ENCODE results near the gene HS6ST3. TPM values are rescaled to one million over a fixed set of nuclear protein-coding genes. Genes with fewer than 3 reads are reported as not detected.

The HS6ST3 gene
- total RNA-seq, 4 donors from 2014 or later, result 0.16 to 0.27 TPM; not detected in 2

- no peak for DNase-seq
- in situ Hi-C loops (cut with MboI; ENCODE audit: low pct_ligation_motif_present in 1 of 4, low pct_unique_long_range_greater_than_20kb in 1 of 4, low sequenced_read_pairs in 3 of 4) (no loop called here), intact Hi-C loops (cut with DNase I; ENCODE audit: low total_unique reads) (no loop called here)
- no peaks in the 10 kb centered on the region for H3K27me3 ChIP-seq
- H3K9me3 ChIP-seq, result no peaks in the 10 kb centered on the region
- H3K36me3 ChIP-seq, result no peaks in the 10 kb centered on the region
- no peak overlapping the region for H3K27ac ChIP-seq
- no peak overlapping the region for H3K4me3 ChIP-seq
- TF ChIP-seq POLR2AphosphoS5 (IDR thresholded peaks at IDR 0.05) (no peak), CTCF (IDR thresholded peaks at IDR 0.05) (no peak), POLR2A (IDR thresholded peaks at IDR 0.05) (no peak), EP300 (IDR thresholded peaks at IDR 0.05; ENCODE audit: low read depth) (no peak)
- WGBS, 2 donors (ENCODE audit: low coverage in 1 of 2), result 81 to 93% methylated on average over 3 of the region's 3 CpGs
- H3K4me1 ChIP-seq, result no peaks in the 10 kb centered on the region
These were observed 617.2 kb downstream of the HS6ST3 start for GRCh38 chr13:96707146-96707545.

- no peaks in the 10 kb centered on the region for H3K36me3 ChIP-seq
- H3K9me3 ChIP-seq, result no peaks in the 10 kb centered on the region
- H3K27me3 ChIP-seq, result no peaks in the 10 kb centered on the region
- WGBS, 2 donors (ENCODE audit: low coverage in 1 of 2), result 88% methylated on average over 3 of the region's 3 CpGs; no CpG with 5 or more reads in 1 of the 2 donors
- intact Hi-C loops (cut with DNase I; ENCODE audit: low total_unique reads) (no loop called here), in situ Hi-C loops (cut with MboI; ENCODE audit: low pct_ligation_motif_present in 1 of 4, low pct_unique_long_range_greater_than_20kb in 1 of 4, low sequenced_read_pairs in 3 of 4) (no loop called here)
- TF ChIP-seq EP300 (IDR thresholded peaks at IDR 0.05; ENCODE audit: low read depth) (no peak), POLR2AphosphoS5 (IDR thresholded peaks at IDR 0.05) (no peak), CTCF (IDR thresholded peaks at IDR 0.05) (no peak), POLR2A (IDR thresholded peaks at IDR 0.05) (no peak)
- DNase-seq, result no peak
- H3K27ac ChIP-seq, result no peak overlapping the region
- H3K4me1 ChIP-seq, result no peaks in the 10 kb centered on the region
- no peak overlapping the region for H3K4me3 ChIP-seq
These were observed 620.4 kb downstream of the HS6ST3 start for GRCh38 chr13:96710166-96710862.

GRCh38 chr13:96720446-96720845 lies 630.5 kb downstream of the HS6ST3 start:
- Histone ChIP-seq H3K27ac (no peak overlapping the region), H3K9me3 (no peaks in the 10 kb centered on the region), H3K4me3 (no peak overlapping the region), H3K4me1 (no peaks in the 10 kb centered on the region), H3K27me3 (no peaks in the 10 kb centered on the region), H3K36me3 (no peaks in the 10 kb centered on the region)
- WGBS, 2 donors (ENCODE audit: low coverage in 1 of 2), result 86 to 92% methylated on average over 4 of the region's 4 CpGs
- DNase-seq, result no peak
- no peak for TF ChIP-seq POLR2A (IDR thresholded peaks at IDR 0.05)
- TF ChIP-seq EP300 (IDR thresholded peaks at IDR 0.05; ENCODE audit: low read depth), result no peak
- TF ChIP-seq CTCF (IDR thresholded peaks at IDR 0.05), result no peak
- no peak for TF ChIP-seq POLR2AphosphoS5 (IDR thresholded peaks at IDR 0.05)
- intact Hi-C loops (cut with DNase I; ENCODE audit: low total_unique reads), result no loop called here
- in situ Hi-C loops (cut with MboI; ENCODE audit: low pct_ligation_motif_present in 1 of 4, low pct_unique_long_range_greater_than_20kb in 1 of 4, low sequenced_read_pairs in 3 of 4), result no loop called here

- no peaks in the 10 kb centered on the region for H3K36me3 ChIP-seq
- intact Hi-C loops (cut with DNase I; ENCODE audit: low total_unique reads), result no loop called here
- H3K4me3 ChIP-seq, result no peak overlapping the region
- H3K9me3 ChIP-seq, result peaks cover 0 to 3% of the 10 kb centered on the region in 2 donors
- TF ChIP-seq POLR2A (IDR thresholded peaks at IDR 0.05), result no peak
- TF ChIP-seq EP300 (IDR thresholded peaks at IDR 0.05; ENCODE audit: low read depth), result no peak
- no peak for TF ChIP-seq POLR2AphosphoS5 (IDR thresholded peaks at IDR 0.05)
- TF ChIP-seq CTCF (IDR thresholded peaks at IDR 0.05), result no peak
- no peak overlapping the region for H3K27ac ChIP-seq
- no peaks in the 10 kb centered on the region for H3K4me1 ChIP-seq
- in situ Hi-C loops (cut with MboI; ENCODE audit: low pct_ligation_motif_present in 1 of 4, low pct_unique_long_range_greater_than_20kb in 1 of 4, low sequenced_read_pairs in 3 of 4), result no loop called here
- no peak for DNase-seq
- no peaks in the 10 kb centered on the region for H3K27me3 ChIP-seq
These were observed 636.7 kb downstream of the HS6ST3 start for GRCh38 chr13:96726651-96727050.

Measured in transverse colon (tissue), 4 donors.